Heart right ventricle (tissue), 16 donors: ENCODE measurements around the gene SCRN3. TPM values are rescaled to one million over a fixed set of nuclear protein-coding genes. Genes with fewer than 3 reads are reported as not detected.

ENCODE experiments used
- ATAC-seq, 8 donors: fragments of 200-7000 bp; cut with Tn5 transposase; one replicate each; pipeline ENCODE4 v1.9.1; 2020; ENCODE audit warnings: mild to moderate bottlenecking in 8 of 8, moderate library complexity in 8 of 8, moderate number of reproducible peaks in 1 of 8
- DNase-seq, 2 donors: peaks; one replicate each; pipeline ENCODE4 v3.0.0-alpha.2; 2020
- H3K27ac ChIP-seq, 10 donors: fragments of 200-600 bp; sonication (generic) in 2 of 10; one replicate each; pipeline versions ENCODE4 v1.5.0 to v1.8.0; 2020 to 2022; ENCODE audit warnings: mild to moderate bottlenecking in 3 of 10
- H3K27me3 ChIP-seq, 7 donors: fragments of 200-600 bp; one replicate each; pipeline ENCODE4 v1.8.0; 2021 to 2022; ENCODE audit warnings: mild to moderate bottlenecking in 2 of 7
- H3K36me3 ChIP-seq, 9 donors: fragments of 200-600 bp; sonication (generic) in 1 of 9; one replicate each; pipeline versions ENCODE4 v1.5.0 to v1.8.0; 2020 to 2022; ENCODE audit warnings: mild to moderate bottlenecking in 2 of 9
- H3K4me1 ChIP-seq, 9 donors: fragments of 200-600 bp; sonication (generic) in 1 of 9; one replicate each; pipeline versions ENCODE4 v1.5.0 to v1.8.0; 2020 to 2022; ENCODE audit warnings: mild to moderate bottlenecking in 4 of 9
- H3K4me3 ChIP-seq, 10 donors: fragments of 200-600 bp; sonication (generic) in 2 of 10; one replicate each; pipeline versions ENCODE4 v1.5.0 to v1.8.0; 2020 to 2022; ENCODE audit warnings: mild to moderate bottlenecking in 7 of 10, moderate library complexity in 2 of 10
- H3K9me3 ChIP-seq, 11 donors: fragments of 200-600 bp in 10 of 11; sonication (generic) in 2 of 11; one replicate each; pipeline versions ENCODE4 v1.5.0 to v1.8.0; 2013 to 2022; ENCODE audit warnings: mild to moderate bottlenecking in 2 of 11, control low read depth in 1 of 11, moderate library complexity in 1 of 11
- WGBS, 2 donors: extraction: QIAGEN DNeasy Blood & Tissue Kit; methylation state at CpG; one replicate each; pipeline ENCODE4 v1.1.7; 2013; ENCODE audit warnings: inconsistent platforms in 1 of 2; 5-methylcytosine and 5-hydroxymethylcytosine counted together
- intact Hi-C, 10 donors: fragments of 100-400 bp; cut with DNase I; formaldehyde crosslinking; loops; one replicate each; pipeline versions ENCODE4 v1.11.1 to v1.14.2; 2022
- polyA plus RNA-seq, 2 donors: library from polyadenylated mRNA; stranded (reverse); fragments of 200-250 nt; gene quantifications; one replicate each; pipeline ENCODE4 v1.2.3, GENCODE V29; 2013
- total RNA-seq, 10 donors: library from RNA; stranded (reverse); fragmentation: NEBNext Ultra II Directional in 3 of 10; extraction: Animal tissue kit (Norgen Biotek cat#: 25700) in 3 of 10; gene quantifications; one replicate each; pipeline versions ENCODE4 v1.2.1 to v1.2.4, GENCODE V29; 2021 to 2023
- TF ChIP-seq, protein P1 (sequence below), 9 donors: fragments of 200-600 bp; sonication (generic) in 2 of 9; IDR thresholded peaks; one replicate each; pipeline versions ENCODE4 v1.5.0 to v1.8.0; 2021 to 2022; ENCODE audit warnings: antibody characterized with exemption in 9 of 9, mild to moderate bottlenecking in 5 of 9, moderate library complexity in 1 of 9
- donor health status: Arrhythmogenic right ventricular cardiomyopathy.
- donor health status: ischemic (EF 13 %, LVEDD 7.1; RV severe dilation, severe dysfunction).
- donor health status: healthy with polysubstance abuse.
- donor health status: DM: no; HTN: yes; CAD: no.
- donor health status: DM: no; HTN: no; CAD: no.
- donor health status: ischemic (EF 25% LVEDD 6.9; RV normal size, moderate dysfunction).
- donor health status: ischemic (EF 25% LVEDD 5.7; RV mildly dilated, moderate dysfunction).
- donor health status: healthy.
- donor health status: DM: yes; HTN: yes; CAD: no.
- donor health status: Ischemic cardiomyopathy.
- donor health status: ischemic (EF 35%, LVEDD 5.7; RV mildly dilated, moderate dysfunction).
- donor health status: nonischemic (EF 11% LVEDD 7.7; RV severe dilation, severe dysfunction).
- donor health status: DM: yes; HTN: yes; CAD: no.
- donor health status: PGD.
- donor health status: ischemic (EF 29% LVEDD 5.4; RV normal size, mild dysfunction).
- donor health status: nonischemic (EF 23%, LVEDD 6.1; RV moderate dilation, normal function).

Gene SCRN3
- total and polyA plus RNA-seq, 12 donors: 10.3 to 57.0 (median 43.4) TPM

DNA sequence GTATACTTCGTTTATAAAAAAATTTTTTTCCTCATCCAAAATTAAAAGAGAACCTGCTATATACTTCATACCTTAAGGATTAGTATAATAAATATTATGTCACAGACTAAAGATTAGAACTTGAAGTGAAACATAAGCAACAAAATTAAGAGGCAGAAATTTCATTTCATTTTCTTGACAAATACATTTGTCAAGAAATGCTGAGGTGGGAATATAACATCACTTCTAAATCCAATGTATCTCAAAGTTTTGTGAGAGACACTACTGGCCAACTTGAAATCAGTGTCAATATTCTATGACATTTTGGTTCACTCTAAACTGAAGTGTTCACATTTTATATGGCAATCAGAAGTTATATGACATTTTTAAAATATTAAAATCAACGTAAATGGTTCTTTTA, 43.8 kb downstream of the SCRN3 start:
- ATAC-seq (no peak), DNase-seq (no peak)
- 93 to 95% methylated on average over 2 of the region's 2 CpGs for WGBS, 2 donors
- Histone ChIP-seq H3K4me1 (peaks cover 0 to 8% (median 0%) of the 10 kb centered on the region in 9 donors), H3K9me3 (no peaks in the 10 kb centered on the region), H3K4me3 (no peak overlapping the region), H3K27me3 (no peaks in the 10 kb centered on the region), H3K36me3 (peaks cover 0 to 77% (median 0%) of the 10 kb centered on the region in 9 donors), H3K27ac (no peak overlapping the region)
- TF ChIP-seq, protein P1, sequence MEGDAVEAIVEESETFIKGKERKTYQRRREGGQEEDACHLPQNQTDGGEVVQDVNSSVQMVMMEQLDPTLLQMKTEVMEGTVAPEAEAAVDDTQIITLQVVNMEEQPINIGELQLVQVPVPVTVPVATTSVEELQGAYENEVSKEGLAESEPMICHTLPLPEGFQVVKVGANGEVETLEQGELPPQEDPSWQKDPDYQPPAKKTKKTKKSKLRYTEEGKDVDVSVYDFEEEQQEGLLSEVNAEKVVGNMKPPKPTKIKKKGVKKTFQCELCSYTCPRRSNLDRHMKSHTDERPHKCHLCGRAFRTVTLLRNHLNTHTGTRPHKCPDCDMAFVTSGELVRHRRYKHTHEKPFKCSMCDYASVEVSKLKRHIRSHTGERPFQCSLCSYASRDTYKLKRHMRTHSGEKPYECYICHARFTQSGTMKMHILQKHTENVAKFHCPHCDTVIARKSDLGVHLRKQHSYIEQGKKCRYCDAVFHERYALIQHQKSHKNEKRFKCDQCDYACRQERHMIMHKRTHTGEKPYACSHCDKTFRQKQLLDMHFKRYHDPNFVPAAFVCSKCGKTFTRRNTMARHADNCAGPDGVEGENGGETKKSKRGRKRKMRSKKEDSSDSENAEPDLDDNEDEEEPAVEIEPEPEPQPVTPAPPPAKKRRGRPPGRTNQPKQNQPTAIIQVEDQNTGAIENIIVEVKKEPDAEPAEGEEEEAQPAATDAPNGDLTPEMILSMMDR (IDR thresholded peaks at IDR 0.05): no peak
- intact Hi-C loops: no loop called here

DNA sequence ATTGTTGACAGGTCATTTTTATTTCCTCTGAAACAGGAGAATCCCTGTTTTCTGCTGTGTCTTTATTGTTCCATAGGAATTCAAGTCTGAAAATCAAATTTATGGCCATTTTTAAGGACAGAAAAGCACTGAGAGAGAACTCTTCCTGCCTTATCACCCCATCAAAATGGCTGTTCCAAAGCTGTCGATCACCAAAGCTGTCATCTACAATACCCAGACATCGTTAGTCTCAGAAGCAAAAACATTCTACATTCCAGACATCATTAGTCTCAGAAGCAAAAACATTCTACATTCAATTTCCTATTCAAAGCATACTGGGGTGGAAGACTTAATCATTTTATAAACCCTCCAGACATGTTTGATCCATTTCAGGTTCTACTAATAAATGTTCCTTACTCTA, 44.4 kb downstream of the SCRN3 start:
- Histone ChIP-seq H3K4me1 (peaks cover 0 to 8% (median 0%) of the 10 kb centered on the region in 9 donors), H3K36me3 (peaks cover 0 to 77% (median 0%) of the 10 kb centered on the region in 9 donors), H3K9me3 (no peaks in the 10 kb centered on the region), H3K27ac (no peak overlapping the region), H3K27me3 (no peaks in the 10 kb centered on the region), H3K4me3 (no peak overlapping the region)
- TF ChIP-seq, protein P1 (IDR thresholded peaks at IDR 0.05): no peak
- intact Hi-C loops: no loop called here
- WGBS, 2 donors: 47 to 52% methylated on average over 2 of the region's 2 CpGs
- ATAC-seq (no peak), DNase-seq (no peak)

DNA sequence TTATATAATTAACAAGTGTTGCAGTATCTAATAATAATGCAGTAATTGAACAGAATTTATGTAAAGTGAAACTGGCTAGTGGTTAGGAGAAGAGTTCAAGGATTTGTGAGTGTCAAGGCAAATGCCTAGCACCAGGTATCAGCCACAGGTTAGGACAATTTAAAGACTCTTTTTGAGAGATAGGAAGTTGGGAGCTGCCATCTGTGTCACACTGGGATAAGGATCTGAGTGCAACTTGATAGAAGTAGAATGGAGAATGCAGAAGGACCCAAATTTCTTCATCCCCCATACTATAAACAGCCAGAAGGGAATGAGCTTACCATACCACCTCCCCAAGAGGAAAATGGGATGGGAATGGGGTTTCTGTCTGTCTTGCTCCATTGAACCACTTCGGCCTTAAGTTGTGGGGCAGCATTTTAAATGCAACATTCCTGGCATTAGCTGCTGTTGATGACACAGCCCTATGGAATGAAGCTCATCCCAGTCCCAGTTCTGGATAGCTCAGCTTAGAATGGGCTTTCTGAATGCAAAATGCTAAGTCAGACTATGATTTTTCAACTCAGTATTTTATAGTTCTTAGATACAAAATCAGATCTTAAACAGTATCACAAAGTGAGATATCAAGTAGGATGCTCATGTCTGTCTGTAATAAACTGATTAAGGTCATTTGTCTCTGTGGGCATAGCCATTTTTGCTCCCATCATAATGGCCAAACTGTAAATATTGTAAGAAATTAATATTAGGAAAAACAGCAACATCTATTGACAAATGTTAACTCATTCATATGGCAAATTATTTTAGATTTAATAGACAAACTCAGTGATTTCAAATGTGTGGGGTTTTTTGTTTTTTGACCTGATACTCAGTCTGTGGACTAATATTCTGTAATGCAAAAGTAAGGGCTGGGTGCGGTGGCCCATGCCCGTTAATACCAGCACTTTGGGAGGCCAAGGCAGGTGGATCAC, 47.3 kb downstream of the SCRN3 start:
- no peaks in the 10 kb centered on the region for H3K27me3 ChIP-seq
- no peak for ATAC-seq
- no peak for DNase-seq
- intact Hi-C loops: no loop called here
- 86 to 91% methylated on average over 3 of the region's 3 CpGs for WGBS, 2 donors
- peaks cover 0 to 62% (median 4%) of the 10 kb centered on the region in 9 donors for H3K36me3 ChIP-seq
- H3K9me3 ChIP-seq: no peaks in the 10 kb centered on the region
- TF ChIP-seq, protein P1 (IDR thresholded peaks at IDR 0.05): no peak
- H3K27ac ChIP-seq: no peak overlapping the region
- peaks cover 0 to 8% (median 0%) of the 10 kb centered on the region in 9 donors for H3K4me1 ChIP-seq
- no peak overlapping the region for H3K4me3 ChIP-seq

DNA sequence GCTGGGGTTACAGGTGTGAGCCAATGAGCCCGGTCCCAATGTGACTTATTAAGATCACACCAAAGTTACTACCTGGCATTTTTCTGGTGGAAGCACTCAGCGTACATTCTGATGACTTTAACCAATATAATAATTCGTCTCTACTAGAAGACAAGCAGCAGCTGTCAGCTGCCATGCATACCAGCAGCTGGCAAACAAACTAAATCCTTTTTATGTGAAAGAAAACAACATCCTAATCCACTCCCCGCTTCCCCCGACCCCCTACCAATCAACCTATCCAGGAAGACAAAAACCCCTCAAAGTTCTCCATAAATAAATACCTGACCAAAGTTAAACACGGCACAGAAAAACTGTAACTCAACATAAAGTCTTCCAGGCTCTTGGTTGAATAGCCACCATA, 49.2 kb downstream of the SCRN3 start:
- TF ChIP-seq, protein P1 (IDR thresholded peaks at IDR 0.05): no peak
- Histone ChIP-seq H3K4me3 (no peak overlapping the region), H3K4me1 (peaks cover 0 to 3% (median 0%) of the 10 kb centered on the region in 9 donors), H3K27ac (no peak overlapping the region), H3K36me3 (peaks cover 0 to 67% (median 12%) of the 10 kb centered on the region in 9 donors), H3K27me3 (no peaks in the 10 kb centered on the region), H3K9me3 (no peaks in the 10 kb centered on the region)
- DNase-seq: no peak
- ATAC-seq: no peak
- intact Hi-C loops: no loop called here
- WGBS, 2 donors: 85 to 92% methylated on average over 6 of the region's 6 CpGs
